Measurements from ENCODE around the gene DCLK1. TPM values are rescaled to one million over a fixed set of nuclear protein-coding genes. Genes with fewer than 3 reads are reported as not detected.

The DCLK1 gene
- total and polyA plus RNA-seq, 4 donors = 0.04 to 0.56 (median 0.20) TPM

- Histone ChIP-seq H3K9ac (ENCODE audit: low read depth in 1 of 2, low read length in 2 of 2) (no peak overlapping the region), H3K9me3 (ENCODE audit: control insufficient read depth in 4 of 4, low read length in 3 of 4) (no peaks in the 10 kb centered on the region), H3K4me3 (ENCODE audit: low read depth in 1 of 3, low read length in 3 of 3) (no peak overlapping the region), H3K27me3 (ENCODE audit: control insufficient read depth in 4 of 4, insufficient read depth in 4 of 4, low read length in 3 of 4) (peaks cover 0 to 2% (median 0%) of the 10 kb centered on the region in 4 donors), H3K4me1 (ENCODE audit: control insufficient read depth in 4 of 4, insufficient read depth in 4 of 4, low read length in 3 of 4) (no peaks in the 10 kb centered on the region), H3K27ac (ENCODE audit: low read depth in 1 of 2, low read length in 2 of 2) (no peak overlapping the region), H3K36me3 (ENCODE audit: control insufficient read depth in 4 of 4, insufficient read depth in 3 of 4, low read depth in 1 of 4, low read length in 3 of 4) (no peaks in the 10 kb centered on the region)
- no peak for TF ChIP-seq ZBTB33 (IDR thresholded peaks at IDR 0.05)
- TF ChIP-seq YY1 (IDR thresholded peaks at IDR 0.05) = no peak
- no peak for TF ChIP-seq FOXA2 (IDR thresholded peaks at IDR 0.05)
- no peak for TF ChIP-seq HNF4A (conservative IDR thresholded peaks at IDR 0.05)
- TF ChIP-seq RAD21 (IDR thresholded peaks at IDR 0.05) = no peak
- no peak for TF ChIP-seq HNF4G (IDR thresholded peaks at IDR 0.05)
- no peak for TF ChIP-seq REST (IDR thresholded peaks at IDR 0.05)
- no peak for TF ChIP-seq JUND (IDR thresholded peaks at IDR 0.05)
- no peak for TF ChIP-seq TAF1 (conservative IDR thresholded peaks at IDR 0.05)
- no peak for TF ChIP-seq SP1 (IDR thresholded peaks at IDR 0.05)
- 65% methylated on average over 3 of the region's 3 CpGs for WGBS
- no peak for DNase-seq (ENCODE audit: low spot score)
Measured at GRCh38 chr13:35860661-35861060, 270.5 kb downstream of the DCLK1 start.

GRCh38 chr13:35859981-35860380 lies 271.2 kb downstream of the DCLK1 start:
- WGBS = 60% methylated on average over 4 of the region's 4 CpGs
- H3K4me3 ChIP-seq (ENCODE audit: low read depth in 1 of 3, low read length in 3 of 3) = no peak overlapping the region
- H3K9ac ChIP-seq (ENCODE audit: low read depth in 1 of 2, low read length in 2 of 2) = no peak overlapping the region
- H3K27me3 ChIP-seq (ENCODE audit: control insufficient read depth in 4 of 4, insufficient read depth in 4 of 4, low read length in 3 of 4) = peaks cover 0 to 2% (median under 1%) of the 10 kb centered on the region in 4 donors
- no peaks in the 10 kb centered on the region for H3K4me1 ChIP-seq (ENCODE audit: control insufficient read depth in 4 of 4, insufficient read depth in 4 of 4, low read length in 3 of 4)
- TF ChIP-seq TAF1 (conservative IDR thresholded peaks at IDR 0.05) = no peak
- no peak for TF ChIP-seq HNF4G (IDR thresholded peaks at IDR 0.05)
- no peak for TF ChIP-seq HNF4A (conservative IDR thresholded peaks at IDR 0.05)
- TF ChIP-seq REST (IDR thresholded peaks at IDR 0.05) = no peak
- no peak for TF ChIP-seq FOXA1 (IDR thresholded peaks at IDR 0.05)
- no peak for TF ChIP-seq MAX (IDR thresholded peaks at IDR 0.05)
- TF ChIP-seq RAD21 (IDR thresholded peaks at IDR 0.05) = no peak
- no peak for TF ChIP-seq NR2F2 (IDR thresholded peaks at IDR 0.05)
- no peak for TF ChIP-seq GABPA (IDR thresholded peaks at IDR 0.05 in 1 of 2, conservative IDR thresholded peaks at IDR 0.05 in 1 of 2)
- no peak for TF ChIP-seq SP1 (IDR thresholded peaks at IDR 0.05)
- no peak for TF ChIP-seq EGR1 (IDR thresholded peaks at IDR 0.05; ENCODE audit: low read depth in 2 of 2)
- TF ChIP-seq ATF3 (IDR thresholded peaks at IDR 0.05) = no peak
- TF ChIP-seq YY1 (IDR thresholded peaks at IDR 0.05) = no peak
- no peak for TF ChIP-seq ZBTB33 (IDR thresholded peaks at IDR 0.05)
- H3K27ac ChIP-seq (ENCODE audit: low read depth in 1 of 2, low read length in 2 of 2) = no peak overlapping the region
- H3K9me3 ChIP-seq (ENCODE audit: control insufficient read depth in 4 of 4, low read length in 3 of 4) = no peaks in the 10 kb centered on the region
- no peak for DNase-seq (ENCODE audit: low spot score)
- no peaks in the 10 kb centered on the region for H3K36me3 ChIP-seq (ENCODE audit: control insufficient read depth in 4 of 4, insufficient read depth in 3 of 4, low read depth in 1 of 4, low read length in 3 of 4)
